Neural cell (in vitro differentiated cells): ENCODE results near the gene HMOX2. TPM values are rescaled to one million over a fixed set of nuclear protein-coding genes. Genes with fewer than 3 reads are reported as not detected.

Experiments
- H2AFZ ChIP-seq: fragments of 200-600, 300-800 bp; sonication (generic), shearing (Covaris generic); 2 replicates; pipeline ENCODE4 v1.6.0; 2014; ENCODE audit warnings: low read depth, mild to moderate bottlenecking, antibody characterized with exemption, low read length, moderate library complexity
- H3F3A ChIP-seq: fragments of 200-600 bp; shearing (Covaris generic); 2 replicates; pipeline ENCODE4 v1.6.1; 2016; ENCODE audit warnings: mild to moderate bottlenecking, moderate library complexity, mixed read lengths, antibody characterized with exemption, low read length; ENCODE audit not compliant: insufficient read depth, poor library complexity, severe bottlenecking
- H3K27ac ChIP-seq: fragments of 200-600, 300-800 bp; sonication (generic), shearing (Covaris generic); 2 replicates; pipeline ENCODE4 v1.5.1; 2014; ENCODE audit warnings: mild to moderate bottlenecking, low read length, moderate library complexity
- H3K27me3 ChIP-seq: fragments of 300-800, 200-600 bp; sonication (generic), shearing (Covaris generic); 2 replicates; pipeline ENCODE4 v1.6.0; 2014; ENCODE audit warnings: mild to moderate bottlenecking, low read depth, low read length, moderate library complexity; ENCODE audit not compliant: insufficient read depth
- H3K36me3 ChIP-seq: fragments of 300-800, 200-600 bp; sonication (generic), shearing (Covaris generic); 2 replicates; pipeline ENCODE4 v1.5.1; 2014; ENCODE audit warnings: mild to moderate bottlenecking, antibody characterized with exemption, low read length, moderate library complexity; ENCODE audit not compliant: insufficient read depth
- H3K4me2 ChIP-seq: fragments of 300-800, 200-600 bp; sonication (generic), shearing (Covaris generic); 2 replicates; pipeline ENCODE4 v1.6.0; 2014; ENCODE audit warnings: mild to moderate bottlenecking, low read length
- H3K4me3 ChIP-seq: fragments of 300-800, 200-600 bp; sonication (generic), shearing (Covaris generic); 2 replicates; pipeline ENCODE4 v1.5.1; 2014; ENCODE audit warnings: mild to moderate bottlenecking, low read length, moderate library complexity
- H3K79me2 ChIP-seq: fragments of 200-600 bp; shearing (Covaris generic); replicated peaks from 2 replicates; pipeline ENCODE4 v1.6.0; 2014; ENCODE audit warnings: mild to moderate bottlenecking, low read length, moderate library complexity; ENCODE audit not compliant: insufficient read depth
- H3K9ac ChIP-seq: fragments of 300-800, 200-600 bp; sonication (generic), shearing (Covaris generic); 2 replicates; pipeline ENCODE4 v1.6.1; 2016; ENCODE audit warnings: mild to moderate bottlenecking, low read length, mixed read lengths
- H3K9me2 ChIP-seq: fragments of 200-600 bp; shearing (Covaris generic); 2 replicates; pipeline ENCODE4 v1.6.1; 2016; ENCODE audit warnings: mild to moderate bottlenecking, low read length, mixed read lengths; ENCODE audit not compliant: insufficient read depth
- H3K9me3 ChIP-seq: fragments of 200-600, 300-800 bp; sonication (generic), shearing (Covaris generic); 2 replicates; pipeline ENCODE4 v1.6.1; 2016; ENCODE audit warnings: mild to moderate bottlenecking, mixed run types, low read length, moderate library complexity, mixed read lengths
- H4K20me1 ChIP-seq: fragments of 200-600 bp; shearing (Covaris generic); 2 replicates; pipeline ENCODE4 v1.6.1; 2016; ENCODE audit warnings: mild to moderate bottlenecking, mixed run types; ENCODE audit not compliant: insufficient read depth
- CTCF ChIP-seq: fragments of 450-650 bp; IDR thresholded peaks from 2 replicates; pipeline ENCODE4 v1.5.1; 2014; ENCODE audit warnings: antibody characterized with exemption, mild to moderate bottlenecking, moderate library complexity; ENCODE audit not compliant: poor library complexity, severe bottlenecking
- EP300 ChIP-seq: fragments of 450-650 bp; conservative IDR thresholded peaks from 2 replicates; pipeline ENCODE4 v1.6.1; 2014; ENCODE audit warnings: antibody characterized with exemption, mild to moderate bottlenecking, moderate library complexity; ENCODE audit not compliant: poor library complexity, severe bottlenecking
- EZH2 ChIP-seq: fragments of 200-600, 300-800 bp; shearing (Covaris generic), sonication (generic); IDR thresholded peaks from 2 replicates; pipeline ENCODE4 v1.6.1; 2014; ENCODE audit warnings: antibody characterized with exemption, low read length, borderline replicate concordance, mild to moderate bottlenecking; ENCODE audit not compliant: insufficient read depth, poor library complexity, severe bottlenecking
- MXI1 ChIP-seq: fragments of 450-650 bp; conservative IDR thresholded peaks from 2 replicates; pipeline ENCODE4 v1.6.1; 2014; ENCODE audit warnings: antibody characterized with exemption, mild to moderate bottlenecking; ENCODE audit not compliant: poor library complexity, severe bottlenecking
- POLR2AphosphoS5 ChIP-seq: IDR thresholded peaks from 2 replicates; pipeline ENCODE4 v1.6.1; 2012
- RAD21 ChIP-seq: fragments of 450-650 bp; conservative IDR thresholded peaks from 2 replicates; pipeline ENCODE4 v1.6.1; 2014; ENCODE audit warnings: antibody characterized with exemption, mild to moderate bottlenecking, moderate library complexity
- REST ChIP-seq: IDR thresholded peaks from 2 replicates; pipeline ENCODE4 v1.6.1; 2012; ENCODE audit warnings: borderline replicate concordance
- SMC3 ChIP-seq: fragments of 450-650 bp; conservative IDR thresholded peaks from 2 replicates; pipeline ENCODE4 v1.6.1; 2014; ENCODE audit warnings: antibody characterized with exemption, mild to moderate bottlenecking, moderate library complexity; ENCODE audit not compliant: poor library complexity
- TAF1 ChIP-seq: IDR thresholded peaks from 2 replicates; pipeline ENCODE4 v1.6.1; 2012; ENCODE audit warnings: low read depth
- polyA plus RNA-seq: library from polyadenylated mRNA; depleted of rRNA; stranded (reverse); fragments of >200 nt; gene quantifications from 2 replicates; pipeline ENCODE4 v1.2.3, GENCODE V29; 2014

HMOX2 gene
- polyA plus RNA-seq, 1 donor from 2014 or later = 79.4 TPM

- no peaks in the 10 kb centered on the region for H3K27me3 ChIP-seq
- no peaks in the 10 kb centered on the region for H4K20me1 ChIP-seq
- H3K4me2 ChIP-seq = no peak overlapping the region
- no peaks in the 10 kb centered on the region for H3K9me3 ChIP-seq
- TF ChIP-seq EZH2 (no peak), POLR2AphosphoS5 (no peak), REST (no peak), TAF1 (no peak), SMC3 (no peak), MXI1 (no peak), CTCF (no peak), RAD21 (no peak), EP300 (no peak)
- H3F3A ChIP-seq = no peaks in the 10 kb centered on the region
- no peaks in the 10 kb centered on the region for H3K9me2 ChIP-seq
- no peak overlapping the region for H3K9ac ChIP-seq
- H3K79me2 ChIP-seq = no peaks in the 10 kb centered on the region
- no peak overlapping the region for H2AFZ ChIP-seq
- peaks cover 4% of the 10 kb centered on the region for H3K36me3 ChIP-seq
- no peak overlapping the region for H3K27ac ChIP-seq
- H3K4me3 ChIP-seq = no peak overlapping the region
Observed at GRCh38 chr16:4488499-4488967, 12.3 kb downstream of the HMOX2 start.

GRCh38 chr16:4489030-4489429, 12.8 kb downstream of the HMOX2 start:
- Histone ChIP-seq H3K9ac (no peak overlapping the region), H2AFZ (no peak overlapping the region), H3K9me2 (no peaks in the 10 kb centered on the region), H3K27me3 (no peaks in the 10 kb centered on the region), H4K20me1 (no peaks in the 10 kb centered on the region), H3K4me3 (no peak overlapping the region), H3K79me2 (no peaks in the 10 kb centered on the region), H3F3A (no peaks in the 10 kb centered on the region), H3K36me3 (peaks cover 4% of the 10 kb centered on the region), H3K27ac (no peak overlapping the region), H3K9me3 (no peaks in the 10 kb centered on the region), H3K4me2 (no peak overlapping the region)
- TF ChIP-seq EP300 (no peak), CTCF (no peak), MXI1 (no peak), RAD21 (no peak), EZH2 (no peak), REST (no peak), POLR2AphosphoS5 (no peak), TAF1 (no peak), SMC3 (no peak)
